ENCODE data around the gene SPATA2L. TPM values are rescaled to one million over a fixed set of nuclear protein-coding genes. Genes with fewer than 3 reads are reported as not detected.

The SPATA2L gene
- total and polyA plus RNA-seq, 2 of the 13 experiments (the other 11 are each of a cell fraction or from before 2014, with no cell fraction given) = 9.1 to 20.7 TPM

GRCh38 chr16:89701425-89702406, at the start of gene SPATA2L (continued):
- TF ChIP-seq KIAA2018 (CRISPR knock-in tag; IDR thresholded peaks at IDR 0.05; ENCODE audit: borderline replicate concordance) (0 out of 2 replicates have a peak, but pooled peaks have one; percentile 39), HNF1B (CRISPR knock-in tag; IDR thresholded peaks at IDR 0.05) (peak; percentile 74), IRF2 (CRISPR knock-in tag; IDR thresholded peaks at IDR 0.05) (no peak), SOX5 (CRISPR knock-in tag; IDR thresholded peaks at IDR 0.05; ENCODE audit: borderline replicate concordance) (0 out of 2 replicates have a peak, but pooled peaks have one; percentile 10), ZMYM4 (CRISPR knock-in tag; IDR thresholded peaks at IDR 0.05) (peak; percentile 62; the same call in 1 of the 2 replicates), ZFP82 (CRISPR knock-in tag; IDR thresholded peaks at IDR 0.05; ENCODE audit: borderline replicate concordance) (peak; percentile 96), ISL2 (CRISPR knock-in tag; IDR thresholded peaks at IDR 0.05) (0 out of 2 replicates have a peak, but pooled peaks have one; percentile 25), HOXA9 (CRISPR knock-in tag; IDR thresholded peaks at IDR 0.05; ENCODE audit: borderline replicate concordance) (peak; percentile 82; the same call in 1 of the 2 replicates), ZSCAN22 (CRISPR knock-in tag; IDR thresholded peaks at IDR 0.05) (no peak), KLF12 (CRISPR knock-in tag; IDR thresholded peaks at IDR 0.05; ENCODE audit: borderline replicate concordance) (peak; percentile 52; the same call in 1 of the 2 replicates), ZNF160 (CRISPR knock-in tag; IDR thresholded peaks at IDR 0.05) (no peak), ZNF30 (CRISPR knock-in tag; IDR thresholded peaks at IDR 0.05) (no peak), ZBTB1 (CRISPR knock-in tag; IDR thresholded peaks at IDR 0.05; ENCODE audit: borderline replicate concordance) (no peak), SRY (CRISPR knock-in tag; IDR thresholded peaks at IDR 0.05) (peak; percentile 48; the same call in 1 of the 2 replicates), PAWR (CRISPR knock-in tag; IDR thresholded peaks at IDR 0.05; ENCODE audit: borderline replicate concordance) (0 out of 2 replicates have a peak, but pooled peaks have one; percentile 32), SETDB1 (CRISPR knock-in tag; IDR thresholded peaks at IDR 0.05; ENCODE audit: borderline replicate concordance) (no peak), ZNF205 (CRISPR knock-in tag; IDR thresholded peaks at IDR 0.05) (no peak; the same call in 1 of the 2 replicates), MED1 (CRISPR knock-in tag; IDR thresholded peaks at IDR 0.05) (peak; percentile 57; the same call in 1 of the 2 replicates), REL (CRISPR knock-in tag; conservative IDR thresholded peaks at IDR 0.05) (0 out of 2 replicates have a peak, but pooled peaks have one; percentile 67)
